Gastroesophageal sphincter (tissue), 3 donors: ENCODE measurements around the gene ZNF543.

Experiments used
- CTCF ChIP-seq, 4 experiments: fragments of 200-600 bp in 2 of 4; fragments of 450-650 bp in 2 of 4; sonication (generic) in 1 of 4; IDR thresholded peaks; one replicate each; pipeline ENCODE4 v1.5.1; 2017 to 2019; ENCODE audit warnings: antibody characterized with exemption in 4 of 4, mild to moderate bottlenecking in 2 of 4, moderate library complexity in 2 of 4
- POLR2A ChIP-seq, 2 donors: fragments of 450-650 bp; IDR thresholded peaks; one replicate each; pipeline ENCODE4 v1.6.1; 2017; ENCODE audit warnings: antibody characterized with exemption in 2 of 2, mild to moderate bottlenecking in 2 of 2, moderate library complexity in 1 of 2
- POLR2AphosphoS5 ChIP-seq: sonication (generic); formaldehyde crosslinking; IDR thresholded peaks from one replicate; pipeline ENCODE4 v1.6.1; 2017; ENCODE audit warnings: antibody characterized with exemption

- TF ChIP-seq POLR2AphosphoS5 (no peak), CTCF (IDR thresholded peaks at IDR 0.05) (no peak), POLR2A (IDR thresholded peaks at IDR 0.05) (no peak)
These were observed 57.4 kb downstream of the ZNF543 start for GRCh38 chr19:57377498-57378146.
